COR-L47 (cell line): ENCODE results near the gene TP73.
A peak's percentile ranks its signal among the peaks of the same experiment; 100 is the strongest.
"Not testable (repeated sequence)": the region's sequence is repeated elsewhere in the genome, so short reads cannot be mapped to it uniquely, and the experiment has no call there.

Experiments used
- DNase-seq: peaks from one replicate; lab custom pipeline; 2025; lab: John Stamatoyannopoulos, UW

TP73 gene

DNA sequence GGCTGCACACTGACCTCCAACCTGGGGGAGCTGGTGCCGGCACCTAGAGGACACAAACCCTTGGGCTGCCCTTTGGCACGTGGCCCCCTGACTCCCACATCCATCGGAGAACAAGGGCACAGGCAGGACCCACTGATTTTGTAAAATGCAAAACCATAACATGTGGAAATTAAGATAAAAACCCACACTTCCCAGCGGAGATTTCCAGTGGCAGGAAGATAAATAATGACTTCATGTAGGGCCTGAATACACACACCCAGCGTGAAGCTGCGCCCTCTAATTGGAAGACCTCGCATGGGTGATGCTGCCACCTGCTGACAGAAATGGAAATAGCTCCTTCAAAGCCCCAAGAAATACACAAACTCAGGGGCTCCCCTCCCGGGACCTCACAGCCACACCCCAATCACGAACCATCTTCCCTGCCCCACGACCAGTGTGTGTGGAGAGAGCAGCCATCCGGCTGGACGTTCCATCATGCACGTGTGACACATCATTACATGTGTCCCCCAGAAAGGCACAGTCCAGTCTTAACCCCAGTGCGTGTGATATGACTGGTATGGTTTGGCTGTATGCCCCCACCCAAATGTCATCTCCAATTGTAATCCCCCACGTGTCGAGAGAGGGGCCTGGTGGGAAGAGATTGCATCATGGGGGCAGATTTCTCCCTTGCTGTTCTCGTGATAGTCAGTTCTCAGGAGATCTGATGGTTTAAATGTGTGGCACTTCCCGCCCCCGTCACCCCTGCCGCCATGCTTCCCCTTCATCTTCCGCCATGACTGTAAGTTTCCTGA lies 33.2 kb upstream of the TP73 start:
- DNase-seq, result peak; percentile 79

GRCh38 chr1:3620708-3621107 lies 31.6 kb upstream of the TP73 start:
- DNase-seq, result no peak

- DNase-seq, result peak; percentile 14
These were observed 31.1 kb upstream of the TP73 start for GRCh38 chr1:3621151-3621671.

DNA sequence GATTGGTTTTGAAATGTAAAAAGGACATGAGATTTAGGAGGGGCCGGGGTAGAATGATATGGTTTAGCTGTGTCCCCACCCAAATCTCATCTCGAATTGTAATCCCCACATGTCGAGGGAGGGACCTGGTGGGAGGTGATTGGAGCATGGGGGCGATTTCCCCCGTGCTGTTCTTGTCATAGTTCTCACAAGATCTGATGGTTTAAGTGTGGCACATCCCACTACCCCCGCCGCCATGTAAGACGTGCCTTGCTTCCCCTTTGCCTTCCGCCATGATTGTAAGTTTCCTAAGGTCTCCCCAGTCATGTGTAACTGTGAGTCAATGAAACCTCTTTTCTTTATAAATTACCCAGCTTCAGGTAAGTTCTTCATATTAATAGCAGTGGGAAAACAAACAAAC lies 30.2 kb upstream of the TP73 start:
- not testable (repeated sequence) for DNase-seq

DNA sequence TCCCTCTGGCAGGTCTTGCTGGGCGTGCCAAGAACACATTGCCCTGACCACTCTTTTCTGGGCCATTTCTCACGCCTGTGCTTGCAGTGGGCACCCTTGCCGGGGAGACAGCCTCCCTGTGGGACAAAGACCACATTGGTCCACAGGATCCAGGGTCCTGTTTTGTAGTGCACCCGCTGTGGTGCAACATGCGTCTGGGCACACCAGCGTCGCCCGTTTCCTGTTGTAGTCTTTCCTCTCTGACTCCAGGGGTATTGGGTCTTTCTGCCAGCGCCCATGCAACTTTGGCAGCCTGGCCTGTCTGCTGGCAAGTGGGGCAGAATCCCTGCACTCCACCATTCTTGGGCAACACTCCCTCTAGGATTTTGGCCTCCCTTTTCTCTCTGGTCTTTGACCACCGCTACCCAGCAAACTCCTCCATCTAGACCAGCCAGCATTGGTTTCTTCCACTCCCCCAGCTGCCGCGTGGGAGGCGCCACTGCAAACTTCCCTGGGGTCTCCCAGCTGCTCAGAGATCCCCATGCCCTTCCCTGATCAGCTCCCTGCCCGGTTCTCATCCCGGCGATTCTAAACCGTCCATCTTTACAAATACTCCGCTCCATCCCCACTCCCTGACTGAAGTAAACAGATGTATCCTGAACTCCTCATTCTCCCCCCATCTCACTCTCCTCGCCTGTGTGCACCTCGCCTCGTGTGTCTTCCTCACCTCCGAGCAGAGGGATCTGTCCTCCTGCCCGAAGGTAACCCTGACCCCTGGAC lies 28.7 kb upstream of the TP73 start:
- DNase-seq, result no peak

DNA sequence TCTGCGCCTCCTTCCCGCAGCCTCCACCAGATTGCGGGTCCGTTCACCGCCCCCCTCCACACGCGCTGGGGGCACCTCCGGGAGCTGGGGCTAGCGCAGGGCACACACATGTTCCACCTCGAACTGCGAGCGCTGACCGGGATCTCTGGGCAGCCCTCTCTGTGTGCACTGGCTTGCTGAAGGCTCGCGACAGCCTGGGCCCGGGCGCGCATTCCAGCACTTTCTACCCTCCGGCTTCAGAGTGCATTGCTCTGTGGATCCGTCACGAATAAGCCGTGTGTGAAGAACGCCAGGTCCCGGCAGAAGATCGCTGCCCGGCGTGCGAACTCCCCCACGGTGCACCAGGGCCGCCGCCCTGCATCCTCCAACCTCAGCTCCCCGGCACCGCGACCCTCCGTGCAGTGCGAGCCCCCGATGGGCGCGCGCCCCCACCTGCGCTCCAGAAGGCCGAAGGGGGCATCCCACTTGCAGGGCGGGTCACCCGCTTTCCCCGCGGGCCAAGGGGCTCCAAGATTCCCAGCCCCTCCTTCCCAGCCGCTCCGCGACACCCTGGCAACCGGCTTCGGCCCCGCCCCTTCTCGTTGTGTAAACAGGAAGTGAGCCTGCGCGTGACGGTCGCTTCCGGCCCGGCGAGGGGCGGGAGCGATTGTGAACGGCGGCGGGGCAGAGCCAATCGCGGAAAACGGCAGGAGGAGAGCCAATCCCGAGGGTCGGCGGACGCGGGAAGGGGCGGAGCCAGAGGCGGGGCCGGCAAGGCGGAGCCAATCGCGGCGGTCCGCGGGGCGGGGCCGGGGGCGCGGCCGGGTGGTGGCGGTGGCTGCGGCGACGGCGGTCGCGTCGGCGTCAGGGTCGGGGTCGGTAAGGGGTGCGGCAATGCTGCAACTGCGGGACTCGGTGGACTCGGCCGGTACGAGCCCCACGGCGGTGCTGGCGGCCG lies 27.8 kb upstream of the TP73 start, which contains the start of gene TPRG1L:
Gene TPRG1L (plus strand): TSS at position 816 of the 937 bp plus-strand sequence. CDS start 58 bp downstream, at position 874.
- peak; percentile 97 for DNase-seq

- DNase-seq, result peak; percentile 54
These were observed 27.0 kb upstream of the TP73 start for GRCh38 chr1:3625151-3625907.

- DNase-seq, result no peak
These were observed 26.3 kb upstream of the TP73 start for GRCh38 chr1:3626025-3626424.

DNA sequence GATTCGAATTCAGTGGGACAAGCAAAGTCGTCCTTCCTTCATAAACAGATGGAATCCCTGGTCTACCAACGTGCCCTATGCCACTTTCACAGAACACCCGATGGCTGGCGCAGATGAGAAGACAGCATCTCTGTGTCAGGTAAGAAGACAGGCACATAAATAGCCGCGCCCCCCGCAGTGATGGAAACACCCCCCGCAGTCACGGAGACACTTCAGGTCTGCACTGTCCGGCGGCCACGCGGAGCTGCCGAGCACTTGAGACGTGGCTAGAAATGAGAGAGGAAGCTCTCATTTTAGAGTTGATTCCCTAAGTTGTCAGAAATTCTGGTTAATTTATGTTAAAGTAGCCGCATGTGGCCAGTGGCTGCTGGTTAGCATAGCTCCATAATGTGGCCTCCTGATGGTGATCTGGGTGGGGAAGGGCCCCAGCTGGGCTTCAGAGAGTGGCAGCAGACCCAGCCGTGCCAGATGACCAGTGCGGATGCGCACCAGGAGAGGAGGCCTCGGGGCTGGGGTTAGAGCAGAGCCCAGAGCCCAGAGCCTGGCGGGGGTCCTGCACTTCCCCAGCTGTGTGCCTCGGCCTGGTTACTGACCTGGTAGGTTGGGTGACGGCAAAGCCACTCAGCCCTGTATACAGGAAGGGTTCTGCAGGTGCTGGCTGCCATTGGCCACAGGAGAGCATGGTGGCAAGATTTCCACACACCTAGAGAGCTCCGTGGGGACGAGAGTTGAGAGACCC lies 24.6 kb upstream of the TP73 start:
- no peak for DNase-seq

DNA sequence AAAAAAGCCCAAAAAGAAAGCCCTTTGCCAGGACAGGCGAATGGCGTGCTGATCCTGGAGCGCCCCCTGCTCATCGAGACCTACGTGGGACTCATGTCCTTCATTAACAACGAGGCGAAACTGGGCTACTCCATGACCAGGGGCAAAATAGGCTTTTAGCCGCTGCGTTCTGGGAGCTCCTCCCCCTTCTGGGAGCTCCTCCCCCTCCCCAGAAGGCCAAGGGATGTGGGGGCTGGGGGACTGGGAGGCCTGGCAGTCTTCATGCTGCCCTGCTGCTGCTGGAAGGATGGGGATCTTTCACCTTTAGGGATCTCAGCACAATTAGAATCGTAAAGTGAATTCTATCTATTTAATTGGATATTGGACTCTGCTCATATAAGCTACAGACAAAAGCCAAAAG lies 23.9 kb upstream of the TP73 start:
- DNase-seq, result no peak

DNA sequence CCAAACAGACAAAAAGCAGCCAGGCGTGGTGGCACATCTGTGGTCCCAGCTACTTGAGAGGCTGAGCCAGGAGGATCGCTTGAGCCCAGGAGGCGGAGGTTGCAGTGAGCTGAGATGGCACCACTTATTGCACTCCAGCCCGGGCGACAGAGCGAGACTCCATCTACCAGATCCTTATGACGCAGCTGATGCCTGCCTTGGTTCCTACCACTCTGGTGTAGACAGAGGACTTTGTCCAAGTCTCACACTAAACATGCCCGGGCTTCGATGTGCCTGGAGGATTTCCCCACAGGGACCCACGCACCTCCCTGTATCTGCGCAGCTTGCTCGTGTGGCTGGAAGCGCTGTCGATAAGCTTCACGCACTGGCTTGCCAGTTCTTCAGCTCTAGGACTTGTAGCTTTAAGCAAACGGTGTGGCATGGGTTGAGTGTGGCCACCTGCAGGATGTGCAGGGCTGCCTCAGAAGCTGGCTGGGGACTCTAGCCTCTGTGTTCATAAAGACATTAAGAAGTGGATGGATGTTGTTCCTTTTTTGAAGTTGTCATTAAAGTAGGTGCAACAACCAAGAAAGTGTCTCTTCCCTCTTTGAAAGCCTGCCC lies 22.7 kb upstream of the TP73 start:
- DNase-seq, result no peak

DNA sequence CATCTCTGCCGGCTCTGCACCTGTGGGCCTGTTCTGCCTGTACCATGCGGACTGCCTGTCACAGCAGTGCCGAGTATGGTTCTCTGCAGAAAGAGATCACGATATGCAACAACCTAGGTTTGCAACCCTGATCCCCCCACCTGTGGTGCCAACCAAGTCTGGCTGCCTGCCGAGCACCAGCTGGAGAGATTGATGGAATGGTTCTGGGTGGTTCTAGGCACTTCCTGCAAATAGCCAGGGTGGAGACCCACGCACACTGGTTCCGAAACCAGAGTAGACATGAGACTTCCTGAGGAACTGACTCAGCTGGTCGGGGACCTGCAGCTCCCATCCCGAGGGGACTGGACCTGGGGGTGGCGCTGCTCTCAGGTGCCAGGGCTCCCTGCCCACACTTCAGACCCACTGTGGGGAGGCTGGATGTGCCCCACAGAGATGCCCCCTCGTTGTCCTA lies 22.1 kb upstream of the TP73 start:
- DNase-seq, result no peak

GRCh38 chr1:3630914-3631313 lies 21.4 kb upstream of the TP73 start:
- DNase-seq, result no peak

DNA sequence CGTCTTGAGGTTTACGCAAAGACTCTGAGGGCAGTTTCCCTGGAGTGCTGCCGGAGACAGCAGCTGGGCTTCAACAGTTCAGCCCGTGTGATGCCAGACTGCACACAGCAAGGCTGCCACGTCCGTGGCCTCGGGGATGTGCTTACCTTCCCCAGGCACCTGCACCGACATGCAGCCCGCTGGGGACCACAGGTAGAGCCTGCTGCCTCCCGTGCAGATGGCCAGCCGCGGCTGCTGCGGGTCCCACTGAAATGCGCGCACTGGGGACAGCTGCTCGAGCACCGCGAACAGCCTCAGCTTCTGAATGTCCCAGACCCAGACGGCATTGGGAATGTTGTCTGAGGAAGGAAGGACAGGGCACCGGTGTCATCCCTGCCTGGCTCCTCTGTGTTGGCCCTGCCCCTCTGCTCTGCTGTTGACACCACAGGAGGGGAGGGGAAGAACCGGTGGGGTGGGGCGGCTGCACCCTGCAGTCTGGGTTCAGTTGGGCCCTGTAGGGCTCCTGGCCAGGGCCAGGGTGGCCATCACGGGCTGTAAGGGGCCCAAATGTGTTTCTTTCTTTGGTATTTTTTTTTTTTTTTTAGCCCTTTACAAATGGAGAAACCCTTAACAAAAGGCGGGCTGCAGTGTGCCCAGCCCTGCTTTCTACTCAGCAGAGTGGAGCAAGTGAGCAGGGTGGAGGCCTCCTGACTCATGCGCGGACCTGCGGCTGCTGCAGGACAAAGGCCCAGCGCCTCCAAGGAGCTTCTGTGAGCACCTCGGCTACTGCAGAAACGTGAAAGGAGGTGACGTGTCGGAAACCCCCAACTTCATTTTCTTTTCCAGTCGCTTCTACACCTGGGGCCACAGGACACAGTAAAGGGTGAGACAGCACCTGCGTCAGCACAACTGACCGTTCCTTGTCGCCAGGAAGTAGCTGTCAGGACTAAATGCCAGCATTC lies 20.7 kb upstream of the TP73 start:
- DNase-seq, result no peak

- DNase-seq, result no peak
These were observed 20.0 kb upstream of the TP73 start for GRCh38 chr1:3632298-3632697.

DNA sequence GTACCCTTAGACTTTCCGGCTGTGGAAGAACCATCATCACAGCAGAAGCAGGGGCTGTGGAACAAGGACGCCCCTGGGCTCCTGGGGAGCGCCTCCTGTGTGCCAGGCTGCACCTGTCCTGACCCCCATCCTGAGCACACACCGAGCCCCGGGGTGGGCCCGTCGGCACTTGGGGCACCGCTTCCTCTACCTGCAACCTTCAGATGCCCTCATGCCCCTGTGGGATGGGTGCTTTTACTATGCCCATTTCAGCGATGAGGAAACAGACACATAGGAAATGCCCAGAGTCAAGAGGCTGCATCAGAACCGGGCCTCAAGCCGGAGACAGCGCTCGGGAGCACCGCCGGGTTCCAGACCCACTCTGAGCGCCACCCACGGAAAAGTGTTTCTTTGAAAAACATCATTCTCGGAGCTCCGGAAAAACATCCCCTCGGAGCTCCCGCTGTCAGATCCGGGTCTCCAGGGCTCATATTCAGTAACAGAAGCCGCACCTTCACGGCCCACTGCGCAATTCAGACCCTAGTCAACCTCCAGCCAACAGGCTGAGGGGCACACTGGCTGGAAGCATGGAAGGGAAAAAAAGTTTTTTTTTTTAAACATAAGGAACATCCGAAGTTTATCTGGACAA lies 19.5 kb upstream of the TP73 start:
- no peak for DNase-seq

GRCh38 chr1:3633344-3634058 lies 18.8 kb upstream of the TP73 start:
- DNase-seq, result no peak
